Cortex of kidney (tissue), 1 donor: Measurements from ENCODE around the gene GPX1.
"Not testable (repeated sequence)": the region's sequence is repeated elsewhere in the genome, so short reads cannot be mapped to it uniquely, and the experiment has no call there.

ENCODE experiments used
- DNase-seq: peaks from one replicate; lab custom pipeline; 2025; lab: John Stamatoyannopoulos, UW

The GPX1 gene

GRCh38 chr3:49357443-49358216 lies 523 bp downstream of the GPX1 start:
- DNase-seq: not testable (repeated sequence)

- not testable (repeated sequence) for DNase-seq
Observed at GRCh38 chr3:49357095-49357442, 1.1 kb downstream of the GPX1 start.

DNA sequence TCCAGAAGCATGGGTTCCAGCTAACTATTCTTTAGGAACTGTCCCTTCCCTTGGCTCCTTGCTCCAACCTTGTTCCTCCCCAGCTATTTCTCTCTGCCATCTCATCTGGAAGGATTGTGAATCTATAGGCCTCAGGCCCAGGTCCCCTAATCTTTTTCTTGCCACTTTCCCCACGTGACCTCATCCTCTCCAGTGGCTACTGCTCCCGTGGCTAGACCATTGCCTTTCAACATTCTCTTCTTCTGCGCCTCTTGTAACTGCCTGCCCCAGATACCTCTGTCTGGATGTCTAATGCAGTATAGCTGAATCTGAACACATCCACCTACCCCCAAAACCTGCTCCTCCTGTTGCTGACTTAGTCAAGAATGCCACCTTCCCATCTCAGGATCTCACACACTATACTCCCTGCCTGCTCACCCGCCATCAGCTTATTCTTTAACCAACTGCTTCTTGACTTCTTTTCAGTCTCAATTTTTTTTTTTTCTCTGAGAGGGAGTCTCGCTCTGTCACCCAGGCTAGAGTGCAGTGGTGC lies 5.2 kb downstream of the GPX1 start:
- DNase-seq: no peak

DNA sequence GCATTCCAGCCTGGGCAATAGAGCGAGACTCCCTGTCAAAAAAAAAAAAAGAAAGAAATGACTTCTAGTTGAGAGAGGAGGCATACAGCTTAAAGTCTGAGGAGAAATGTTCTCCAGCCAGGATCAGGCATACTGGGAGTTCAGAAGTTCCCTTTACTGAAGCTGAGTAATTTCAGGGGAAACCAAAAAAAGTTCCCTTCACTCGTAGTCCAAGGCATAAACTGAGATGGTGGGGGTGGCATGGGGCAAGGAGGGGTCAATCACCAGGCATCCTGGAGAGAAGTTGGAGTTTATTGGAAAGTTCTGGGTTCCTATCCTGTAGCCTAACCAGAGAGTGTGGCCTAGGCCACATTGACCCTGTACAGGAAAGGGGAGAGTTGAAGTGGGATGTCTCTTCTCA lies 5.9 kb downstream of the GPX1 start:
- DNase-seq: no peak

GRCh38 chr3:49351521-49352011 lies 6.6 kb downstream of the GPX1 start:
- DNase-seq: no peak

- no peak for DNase-seq
Observed at GRCh38 chr3:49349348-49350114, 8.6 kb downstream of the GPX1 start.

GRCh38 chr3:49348361-49348760 lies 9.8 kb downstream of the GPX1 start:
- DNase-seq: not testable (repeated sequence)

DNA sequence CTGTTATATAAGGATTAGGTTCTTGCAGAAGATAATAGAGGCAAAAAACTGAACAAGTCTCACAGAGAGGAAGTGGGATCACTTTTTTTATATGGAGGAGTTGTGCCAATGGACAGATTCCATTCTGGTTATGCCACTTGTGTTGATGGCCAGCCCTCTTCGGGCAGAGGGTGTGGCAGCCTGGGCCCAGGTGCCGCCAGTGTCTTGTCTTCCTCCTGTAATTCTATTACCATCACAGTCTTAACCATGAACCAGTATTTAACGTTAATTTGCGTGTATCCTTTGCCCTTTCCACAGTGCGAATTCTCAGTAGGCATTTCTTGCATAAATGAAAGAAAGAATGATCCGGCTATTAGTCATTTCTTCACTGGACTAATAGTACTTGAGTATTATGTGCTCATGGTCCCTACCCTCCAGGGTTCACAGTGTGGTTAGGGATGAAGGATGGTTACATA lies 11.3 kb downstream of the GPX1 start:
- DNase-seq: no peak

DNA sequence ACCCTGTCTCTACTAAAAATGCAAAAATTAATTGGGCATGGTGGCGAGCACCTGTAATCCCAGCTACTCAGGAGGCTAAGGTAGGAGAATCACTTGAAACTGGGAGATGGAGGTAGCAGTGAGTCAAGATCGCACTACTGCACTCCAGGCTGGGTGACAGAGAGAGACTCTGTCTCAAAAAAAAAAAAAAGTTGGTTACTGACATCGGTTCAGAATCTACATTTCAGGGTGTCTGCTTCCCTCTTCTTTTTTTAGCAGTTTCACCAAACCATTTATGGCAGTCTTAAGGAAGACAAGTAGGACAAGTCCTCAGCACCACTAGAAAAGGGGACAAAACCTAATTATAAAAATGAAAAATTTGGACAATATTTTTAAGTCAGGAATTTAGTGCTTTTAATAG lies 15.0 kb downstream of the GPX1 start:
- DNase-seq: no peak

DNA sequence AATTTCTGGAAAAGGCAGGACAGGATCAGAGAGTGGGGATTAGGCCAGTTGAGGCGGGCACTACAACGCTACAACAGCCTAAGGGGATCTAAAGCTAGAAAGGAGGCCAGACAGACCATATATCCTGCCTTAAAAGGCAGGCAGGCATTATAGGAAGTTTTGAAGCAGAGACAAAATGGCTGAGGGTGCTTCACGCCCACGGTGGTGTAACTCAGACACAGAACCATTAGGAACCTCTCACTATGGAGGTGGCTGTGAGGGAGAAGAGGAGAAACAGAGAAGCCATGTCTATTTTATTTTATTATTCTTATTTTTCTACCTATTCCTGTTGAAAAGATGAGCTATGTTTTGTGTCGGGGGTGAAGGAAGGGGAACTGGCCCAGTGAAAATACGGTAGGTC lies 16.2 kb downstream of the GPX1 start:
- no peak for DNase-seq

DNA sequence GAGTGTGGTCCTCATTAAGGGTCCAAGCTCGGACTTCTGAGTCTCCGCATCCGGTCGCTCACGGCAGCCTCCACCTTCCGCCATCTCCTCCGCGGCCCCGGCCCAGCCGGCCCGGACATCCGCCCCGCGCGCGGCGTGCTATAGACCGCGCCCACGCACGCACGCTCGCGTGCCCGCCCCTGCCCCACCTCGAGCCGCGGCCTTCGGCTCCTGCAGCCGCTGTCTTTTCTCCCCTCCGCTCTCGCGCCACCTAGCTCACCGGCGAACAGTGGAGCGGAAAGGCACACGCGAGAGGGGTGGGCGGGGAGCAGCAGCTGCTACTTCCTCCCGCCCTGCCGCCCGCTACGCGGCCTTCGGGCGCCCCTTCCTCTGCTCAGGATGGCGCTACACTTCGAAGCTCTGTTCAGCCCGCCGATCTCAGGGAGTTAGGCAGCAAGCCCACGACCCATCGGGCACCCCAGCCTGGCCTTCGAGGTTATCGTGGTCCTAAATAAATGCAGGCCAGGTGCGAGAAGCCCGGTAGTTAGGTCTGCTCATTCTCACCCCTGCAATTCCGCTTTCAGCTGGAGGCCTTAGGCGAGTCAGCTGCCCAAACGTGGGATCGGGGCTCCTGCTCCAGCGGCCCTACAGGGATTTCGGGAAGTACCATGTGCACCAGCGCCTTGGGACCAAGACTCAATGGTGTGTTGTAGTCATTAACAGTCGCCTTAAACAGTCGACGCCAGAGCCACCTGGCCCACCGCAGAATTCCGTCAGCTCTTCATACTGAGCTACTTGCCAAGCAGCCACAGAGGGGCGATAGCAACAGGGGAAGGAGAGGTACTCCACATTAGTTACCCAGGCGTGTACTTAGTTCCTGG lies 18.0 kb downstream of the GPX1 start, which contains the start of gene USP4:
Gene USP4 (minus strand): TSS at position 113 of the 860 bp plus-strand sequence. CDS start 29 bp downstream, at position 84.
- DNase-seq: no peak

DNA sequence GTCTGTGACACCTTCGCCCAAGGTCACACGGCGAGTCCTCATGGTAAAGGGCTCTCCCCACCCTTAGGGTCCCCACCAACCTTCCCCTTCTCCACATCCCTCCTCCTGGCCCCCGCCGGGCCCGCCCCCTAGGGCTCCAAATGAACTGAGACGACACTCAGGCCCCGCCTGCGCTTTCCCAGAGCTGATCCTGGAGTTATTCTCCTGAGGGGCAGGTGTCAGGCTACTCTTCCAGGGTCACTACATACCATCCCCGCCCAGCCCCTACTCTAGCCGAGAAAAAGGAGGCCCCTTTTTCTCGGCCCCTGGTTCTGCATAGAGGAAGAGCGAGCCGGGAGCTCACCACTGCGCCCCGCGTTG lies 18.6 kb downstream of the GPX1 start:
- DNase-seq: no peak

DNA sequence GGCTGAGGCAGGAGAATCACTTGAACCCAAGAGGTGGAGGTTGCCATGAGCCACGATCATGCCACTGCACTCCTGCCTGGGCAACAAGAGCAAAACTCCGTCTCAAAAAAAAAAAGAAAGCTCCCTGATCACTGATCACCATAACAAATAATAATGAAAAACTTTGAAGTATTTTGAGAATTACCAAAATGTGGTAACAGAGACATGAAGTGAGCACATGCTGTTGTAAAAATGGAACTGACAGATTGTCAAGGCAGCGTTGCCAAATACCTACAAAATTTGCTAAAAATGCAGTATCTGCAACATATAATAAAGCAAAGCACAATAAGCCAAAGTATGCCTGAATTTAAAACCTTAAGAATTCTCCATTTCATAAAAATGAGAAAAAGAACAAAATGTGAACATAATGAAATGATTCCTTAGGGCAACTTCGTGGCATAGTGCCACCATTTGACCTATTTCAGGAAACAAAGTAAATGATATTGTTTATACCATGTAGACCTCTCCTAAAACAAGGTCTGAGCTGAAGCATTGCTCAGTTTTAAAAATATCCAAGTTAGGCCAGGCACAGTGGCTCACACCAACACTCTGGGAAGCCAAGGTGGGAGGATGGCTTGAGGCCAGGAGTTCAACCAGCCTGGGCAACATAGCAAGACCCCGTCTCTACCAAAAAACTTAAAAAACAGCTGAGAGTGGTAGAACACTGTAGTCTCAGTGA lies 24.1 kb downstream of the GPX1 start:
- DNase-seq: no peak

DNA sequence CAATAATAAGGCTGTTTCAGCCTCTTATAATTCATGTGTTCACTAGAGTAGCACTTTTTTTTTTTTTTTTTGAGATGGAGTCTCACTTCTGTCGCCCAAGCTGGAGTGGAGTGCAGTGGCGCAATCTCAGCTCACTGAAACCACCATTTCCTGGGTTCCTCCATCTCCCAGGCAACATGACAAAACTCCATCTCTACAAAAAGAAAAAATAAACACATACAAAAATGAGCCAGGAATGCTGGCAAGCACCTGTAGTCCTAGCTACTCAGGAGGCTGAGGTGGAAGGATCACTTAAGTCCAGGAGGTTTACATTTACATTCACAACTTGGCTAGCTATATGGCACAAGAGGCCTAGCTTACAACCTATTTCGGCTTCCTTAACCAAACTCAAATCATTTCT lies 25.1 kb downstream of the GPX1 start:
- no peak for DNase-seq

DNA sequence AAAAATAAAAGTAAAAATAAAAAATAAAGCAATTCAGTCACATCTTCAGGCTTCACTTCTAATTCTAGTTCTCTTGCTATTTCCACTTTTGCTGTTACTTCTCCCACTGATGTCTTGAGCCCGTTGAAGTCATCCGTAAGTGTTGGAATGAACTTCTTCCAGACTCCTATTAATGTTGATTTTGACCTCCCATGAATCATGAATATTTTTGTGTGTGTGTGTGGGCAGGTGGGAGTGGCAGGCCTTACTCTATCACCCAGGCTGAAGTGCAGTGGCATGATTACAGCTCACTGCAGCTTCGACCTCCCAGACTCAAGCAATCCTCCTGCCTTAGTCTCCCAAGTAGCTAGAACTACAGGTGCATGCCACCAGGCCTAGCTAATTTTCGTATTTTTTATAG lies 29.0 kb downstream of the GPX1 start:
- no peak for DNase-seq

GRCh38 chr3:49328350-49328749 lies 29.8 kb downstream of the GPX1 start:
- not testable (repeated sequence) for DNase-seq

DNA sequence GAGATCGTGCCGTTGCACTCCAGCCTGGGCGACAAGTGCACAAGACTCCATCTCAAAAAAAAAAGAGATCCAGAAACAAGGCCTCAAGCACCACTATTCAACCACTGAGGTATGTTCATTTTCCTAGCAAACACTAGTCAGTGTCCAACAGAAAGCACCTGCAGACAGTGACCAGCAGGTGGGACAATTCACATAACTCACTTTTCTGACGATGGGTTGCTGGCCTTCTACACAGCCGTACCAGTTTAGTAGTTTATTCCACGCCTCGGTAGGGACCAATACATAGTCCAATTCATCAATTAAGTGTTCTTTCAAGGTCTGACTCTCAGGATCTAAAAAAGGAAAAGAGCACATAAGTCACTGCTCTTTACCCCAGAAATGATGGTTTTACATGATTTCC lies 30.7 kb downstream of the GPX1 start:
- DNase-seq: no peak

GRCh38 chr3:49324768-49325167 lies 33.4 kb downstream of the GPX1 start:
- DNase-seq: no peak

DNA sequence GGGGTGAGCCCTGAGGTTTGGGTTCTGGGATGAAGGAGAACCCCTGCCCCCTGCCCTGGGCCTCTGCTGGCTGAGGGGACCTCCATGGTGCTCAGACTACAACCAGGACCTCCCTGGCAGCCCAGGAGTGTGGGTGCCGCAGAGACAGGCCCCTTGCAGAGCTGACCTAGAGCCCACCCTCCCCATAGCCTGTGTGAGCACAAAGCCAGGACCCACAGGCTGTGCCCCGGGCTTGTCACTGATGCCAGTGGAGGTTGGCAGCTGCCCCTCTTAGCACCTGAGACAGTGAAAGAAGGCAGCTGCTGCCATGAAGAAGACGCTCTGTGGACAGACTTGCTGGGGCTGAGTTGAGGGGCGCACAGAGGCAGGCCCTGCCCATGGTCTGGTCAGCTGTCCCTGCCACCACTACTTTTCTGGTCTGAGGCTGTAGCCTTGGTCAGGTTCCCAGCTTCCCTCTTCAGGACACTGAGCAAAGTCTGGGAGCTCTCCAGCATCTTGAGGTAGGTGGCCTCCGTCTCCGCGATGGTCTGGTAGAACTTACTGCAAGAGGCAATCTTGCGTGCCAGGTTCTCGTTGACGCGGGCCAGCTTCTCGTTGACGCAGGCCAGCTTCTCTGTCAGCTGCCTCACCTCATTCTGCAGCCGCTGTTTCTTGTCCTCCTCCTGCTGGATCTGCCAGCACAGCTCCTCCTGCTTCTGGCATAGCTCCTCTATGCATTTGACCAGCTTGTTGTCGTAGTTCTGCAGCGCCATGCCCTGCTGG lies 41.3 kb downstream of the GPX1 start:
- DNase-seq: no peak

GRCh38 chr3:49313896-49314688 lies 44.1 kb downstream of the GPX1 start:
- no peak for DNase-seq
